GM12872 (cell line): ENCODE data around the gene DAPK1.

Source experiments
- TF ChIP-seq, protein P1 (sequence below): IDR thresholded peaks from 3 replicates; pipeline ENCODE4 v1.5.1; 2011; ENCODE audit warnings: low read depth, mild to moderate bottlenecking, low read length, moderate library complexity; ENCODE audit not compliant: insufficient read depth

Gene DAPK1

GRCh38 chr9:87490225-87490624 is 7.4 kb upstream of the DAPK1 start:
- TF ChIP-seq, protein P1, sequence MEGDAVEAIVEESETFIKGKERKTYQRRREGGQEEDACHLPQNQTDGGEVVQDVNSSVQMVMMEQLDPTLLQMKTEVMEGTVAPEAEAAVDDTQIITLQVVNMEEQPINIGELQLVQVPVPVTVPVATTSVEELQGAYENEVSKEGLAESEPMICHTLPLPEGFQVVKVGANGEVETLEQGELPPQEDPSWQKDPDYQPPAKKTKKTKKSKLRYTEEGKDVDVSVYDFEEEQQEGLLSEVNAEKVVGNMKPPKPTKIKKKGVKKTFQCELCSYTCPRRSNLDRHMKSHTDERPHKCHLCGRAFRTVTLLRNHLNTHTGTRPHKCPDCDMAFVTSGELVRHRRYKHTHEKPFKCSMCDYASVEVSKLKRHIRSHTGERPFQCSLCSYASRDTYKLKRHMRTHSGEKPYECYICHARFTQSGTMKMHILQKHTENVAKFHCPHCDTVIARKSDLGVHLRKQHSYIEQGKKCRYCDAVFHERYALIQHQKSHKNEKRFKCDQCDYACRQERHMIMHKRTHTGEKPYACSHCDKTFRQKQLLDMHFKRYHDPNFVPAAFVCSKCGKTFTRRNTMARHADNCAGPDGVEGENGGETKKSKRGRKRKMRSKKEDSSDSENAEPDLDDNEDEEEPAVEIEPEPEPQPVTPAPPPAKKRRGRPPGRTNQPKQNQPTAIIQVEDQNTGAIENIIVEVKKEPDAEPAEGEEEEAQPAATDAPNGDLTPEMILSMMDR, result no peak

DNA sequence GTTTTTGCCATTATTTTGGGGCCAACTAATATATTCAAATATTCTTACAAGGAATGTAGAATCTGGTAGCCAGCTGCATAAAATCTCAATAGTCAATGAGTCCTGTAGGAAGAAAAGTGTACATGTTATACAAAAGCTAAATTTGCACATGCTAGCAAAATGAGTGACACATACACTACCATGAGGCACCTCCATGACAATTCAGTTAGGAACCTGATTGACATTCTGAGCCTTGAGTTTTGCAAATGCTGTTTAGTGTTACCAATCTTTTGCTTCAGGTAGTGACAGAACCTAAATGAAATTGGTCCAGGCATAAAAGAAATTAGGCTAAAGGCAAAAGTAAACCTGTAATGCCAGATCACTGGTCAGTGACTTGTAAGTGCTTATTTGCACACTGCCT is 6.8 kb upstream of the DAPK1 start:
- TF ChIP-seq, protein P1, result no peak

DNA sequence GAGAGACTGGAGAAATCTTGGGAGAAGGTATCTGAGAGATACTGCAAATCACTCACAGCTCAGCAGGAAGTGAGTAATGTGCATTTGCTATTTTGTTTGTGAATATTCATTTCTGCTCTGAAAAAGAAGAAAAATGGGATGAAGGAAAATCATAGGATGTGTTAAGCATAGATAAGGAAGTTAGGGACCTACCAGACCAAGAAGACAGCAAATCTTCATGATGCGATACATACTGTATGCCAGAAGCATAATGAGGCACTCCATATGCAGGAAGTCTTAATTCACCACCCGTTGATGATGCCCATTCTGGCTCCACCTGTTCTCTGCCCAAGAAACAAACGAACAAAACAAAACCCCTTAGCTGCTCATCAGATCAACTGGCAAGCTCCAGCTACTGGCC is 6.1 kb upstream of the DAPK1 start:
- TF ChIP-seq, protein P1, result no peak

DNA sequence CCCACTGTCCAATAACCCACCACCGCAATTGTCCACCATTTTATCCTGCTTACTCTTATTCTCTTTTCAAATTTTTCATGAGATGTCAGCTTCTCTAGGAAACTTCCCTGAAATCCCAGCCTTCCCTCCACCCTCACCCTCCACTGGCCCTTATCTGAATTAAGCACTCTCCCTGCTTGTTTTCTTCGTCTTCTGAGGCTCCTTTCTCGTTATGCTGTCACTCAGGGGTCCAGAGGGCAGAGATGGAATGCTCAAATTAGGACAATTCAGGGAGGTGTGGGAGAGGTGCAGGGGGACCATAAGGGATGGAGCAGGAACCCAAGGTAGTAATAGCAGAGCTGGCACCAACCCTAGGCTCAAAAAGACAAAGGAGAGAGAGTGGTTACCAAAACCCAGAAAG is 5.0 kb upstream of the DAPK1 start:
- TF ChIP-seq, protein P1, result no peak

DNA sequence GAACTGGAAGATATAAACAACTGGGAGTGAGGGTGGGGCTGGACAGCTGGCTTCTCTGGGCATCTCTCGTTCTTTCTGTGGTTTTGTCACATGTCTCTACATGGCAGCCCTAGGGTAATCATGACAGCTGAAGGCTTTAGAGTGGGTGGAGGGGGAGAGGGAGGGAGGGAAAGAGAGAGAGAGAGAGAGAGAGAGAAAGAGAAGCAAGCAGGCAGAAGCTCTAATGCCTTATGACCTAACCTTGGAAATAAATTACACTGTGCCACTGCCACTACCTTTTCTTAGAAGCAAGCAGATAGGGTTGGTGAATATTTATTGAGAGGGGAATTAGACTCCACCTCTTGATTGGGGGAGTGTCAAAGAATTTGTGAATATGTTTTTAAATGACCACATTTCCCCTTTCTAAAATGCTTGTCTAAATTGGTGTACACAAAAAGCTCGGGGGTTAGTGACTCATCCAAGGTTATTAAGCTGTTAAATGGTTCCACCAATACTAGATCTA is 2.6 kb upstream of the DAPK1 start:
- TF ChIP-seq, protein P1, result no peak

DNA sequence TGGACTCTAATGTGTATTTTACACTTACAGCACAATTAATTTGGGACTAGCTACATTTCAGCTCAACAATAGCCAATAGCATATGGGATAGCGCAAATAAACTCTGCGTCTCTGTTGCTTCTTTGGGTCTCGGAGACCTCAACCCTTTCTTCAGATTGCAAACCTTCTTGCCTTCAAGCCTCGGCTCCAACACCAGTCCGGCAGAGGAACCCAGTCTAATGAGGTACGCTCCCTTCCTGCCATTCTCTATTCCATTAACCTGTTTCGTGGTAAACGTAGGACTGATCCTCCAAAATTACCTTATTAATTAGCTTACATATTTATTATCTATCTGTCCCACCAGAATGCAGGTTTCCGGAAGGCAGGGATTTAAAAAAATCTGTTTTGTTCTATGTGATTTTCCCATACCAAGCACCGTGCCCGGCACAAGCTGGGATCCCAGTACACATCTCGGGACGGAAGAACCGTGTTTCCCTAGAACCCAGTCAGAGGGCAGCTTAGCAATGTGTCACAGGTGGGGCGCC is 525 bp upstream of the DAPK1 start:
- TF ChIP-seq, protein P1, result no peak

GRCh38 chr9:87498046-87498810 is 561 bp downstream of the DAPK1 start:
- TF ChIP-seq, protein P1, result peak; percentile 0; the same call in 1 of the 3 replicates
